ENCODE results near the gene TXLNG.
A peak's percentile ranks its signal among the peaks of the same experiment; 100 is the strongest.
"Not testable (repeated sequence)": the region's sequence is repeated elsewhere in the genome, so short reads cannot be mapped to it uniquely, and the experiment has no call there.

The TXLNG gene

GRCh38 chrX:16786139-16786790 lies at the start of gene TXLNG:
TSS of gene TXLNG (plus strand) at chrX:16786466. CDS start at chrX:16786488, 22 bp downstream.
- DNase-seq, result peak; percentile 93

- DNase-seq, result no peak
These were observed 49.2 kb upstream of the TXLNG start for GRCh38 chrX:16737024-16737423.

- peak; percentile 49 for DNase-seq
These were observed 46.7 kb upstream of the TXLNG start for GRCh38 chrX:16739574-16739973.

GRCh38 chrX:16743604-16744325 lies 42.5 kb upstream of the TXLNG start:
- DNase-seq, result no peak

GRCh38 chrX:16745102-16745501 lies 41.2 kb upstream of the TXLNG start:
- no peak for DNase-seq

- DNase-seq, result no peak
These were observed 40.6 kb upstream of the TXLNG start for GRCh38 chrX:16745659-16746058.

GRCh38 chrX:16748425-16748824 lies 37.8 kb upstream of the TXLNG start:
- no peak for DNase-seq

- no peak for DNase-seq
These were observed 36.1 kb upstream of the TXLNG start for GRCh38 chrX:16750136-16750535.

GRCh38 chrX:16754019-16754418 lies 32.2 kb upstream of the TXLNG start:
- no peak for DNase-seq

- no peak for DNase-seq
These were observed 29.5 kb upstream of the TXLNG start for GRCh38 chrX:16756724-16757123.

- not testable (repeated sequence) for DNase-seq
These were observed 24.8 kb upstream of the TXLNG start for GRCh38 chrX:16761500-16761899.

GRCh38 chrX:16762579-16762978 lies 23.7 kb upstream of the TXLNG start:
- DNase-seq, result no peak

- no peak for DNase-seq
These were observed 20.7 kb upstream of the TXLNG start for GRCh38 chrX:16765594-16765993.

- DNase-seq, result no peak
These were observed 15.2 kb upstream of the TXLNG start for GRCh38 chrX:16770970-16771482.

GRCh38 chrX:16771483-16772398 lies 14.5 kb upstream of the TXLNG start:
- no peak for DNase-seq

GRCh38 chrX:16772460-16772859 lies 13.8 kb upstream of the TXLNG start:
- no peak for DNase-seq

GRCh38 chrX:16774746-16775145 lies 11.5 kb upstream of the TXLNG start:
- DNase-seq, result no peak

- DNase-seq, result no peak
These were observed 7.7 kb upstream of the TXLNG start for GRCh38 chrX:16778545-16778944.

- no peak for DNase-seq
These were observed 7.3 kb upstream of the TXLNG start for GRCh38 chrX:16778993-16779392.

- DNase-seq, result not testable (repeated sequence)
These were observed 6.5 kb upstream of the TXLNG start for GRCh38 chrX:16779815-16780214.

GRCh38 chrX:16783452-16783851 lies 2.8 kb upstream of the TXLNG start:
- no peak for DNase-seq

- not testable (repeated sequence) for DNase-seq
These were observed 1.8 kb upstream of the TXLNG start for GRCh38 chrX:16784440-16784839.

All from SIG-M5 (cell line).